Astrocyte (in vitro differentiated cells and primary cell): ENCODE measurements around the gene PPP1R14B.

Source experiments
- CTCF ChIP-seq: IDR thresholded peaks from 2 replicates; pipeline ENCODE4 v1.5.1; 2011; ENCODE audit warnings: low read depth, mild to moderate bottlenecking, inconsistent platforms, low read length, moderate library complexity; ENCODE audit not compliant: insufficient read depth
- EZH2 ChIP-seq: IDR thresholded peaks from 2 replicates; pipeline ENCODE4 v1.6.1; 2012; ENCODE audit warnings: mild to moderate bottlenecking, low read length, inconsistent platforms; ENCODE audit not compliant: insufficient read depth

GRCh38 chr11:64218628-64219353, 28.0 kb downstream of the PPP1R14B start:
- TF ChIP-seq CTCF, result no peak
- TF ChIP-seq EZH2, result no peak
